Right renal pelvis (tissue), 4 donors: ENCODE results near the gene USP21. TPM values are rescaled to one million over a fixed set of nuclear protein-coding genes. Genes with fewer than 3 reads are reported as not detected.

Experiments used
- DNase-seq, 4 donors: peaks; one replicate each; pipeline ENCODE4 v3.0.0-alpha.2; 2013; ENCODE audit warnings: low read depth in 4 of 4, low spot score in 3 of 4, missing footprints in 1 of 4
- polyA plus RNA-seq, 4 donors: library from polyadenylated mRNA; unstranded; fragments of 120-200 nt; gene quantifications; one replicate each; pipeline ENCODE4 v1.2.1, GENCODE V29; 2013; ENCODE audit not compliant: insufficient read length in 4 of 4

USP21 gene
- polyA plus RNA-seq, 4 donors: 45.7 to 51.3 (median 51.0) TPM

- DNase-seq: no peak
Measured at GRCh38 chr1:161166669-161167548, 7.6 kb downstream of the USP21 start.

- no peak for DNase-seq
Measured at GRCh38 chr1:161168906-161169305, 9.6 kb downstream of the USP21 start.

GRCh38 chr1:161171191-161171590 lies 11.9 kb downstream of the USP21 start:
- DNase-seq: no peak

- no peak for DNase-seq
Measured at GRCh38 chr1:161171696-161172095, 12.4 kb downstream of the USP21 start.

- DNase-seq: no peak
Measured at GRCh38 chr1:161172349-161172748, 13.0 kb downstream of the USP21 start.

GRCh38 chr1:161172776-161173376 lies 13.6 kb downstream of the USP21 start:
- no peak for DNase-seq

GRCh38 chr1:161173711-161174110 lies 14.4 kb downstream of the USP21 start:
- no peak for DNase-seq

GRCh38 chr1:161174911-161175310 lies 15.6 kb downstream of the USP21 start:
- no peak for DNase-seq

- DNase-seq: no peak
Measured at GRCh38 chr1:161175771-161176453, 16.6 kb downstream of the USP21 start.

- no peak for DNase-seq
Measured at GRCh38 chr1:161176468-161177111, 17.3 kb downstream of the USP21 start.

GRCh38 chr1:161177112-161177935 lies 18.0 kb downstream of the USP21 start, which contains the start of gene B4GALT3:
TSS of gene B4GALT3 (minus strand) at chr1:161177507. CDS start at chr1:161176060, 1,447 bp downstream.
- peak in 1 of 4 donors; percentile 86 for DNase-seq

GRCh38 chr1:161177936-161178244 lies 18.6 kb downstream of the USP21 start:
- no peak for DNase-seq

GRCh38 chr1:161179698-161180097 lies 20.4 kb downstream of the USP21 start:
- no peak for DNase-seq

GRCh38 chr1:161180639-161181038 lies 21.3 kb downstream of the USP21 start:
- DNase-seq: no peak

GRCh38 chr1:161182214-161182613 lies 22.9 kb downstream of the USP21 start:
- DNase-seq: no peak

- DNase-seq: no peak
Measured at GRCh38 chr1:161185282-161185682, 26.0 kb downstream of the USP21 start.

GRCh38 chr1:161185732-161186311 lies 26.5 kb downstream of the USP21 start:
- no peak for DNase-seq

- DNase-seq: no peak
Measured at GRCh38 chr1:161187311-161187710, 28.0 kb downstream of the USP21 start.

GRCh38 chr1:161188381-161188780 lies 29.1 kb downstream of the USP21 start:
- DNase-seq: no peak

- DNase-seq: no peak
Measured at GRCh38 chr1:161189036-161189435, 29.7 kb downstream of the USP21 start.
